HG03558 (cell line): ENCODE data around the gene AVEN.

Experiments
- ATAC-seq: cut with Tn5 transposase; IDR thresholded peaks from one replicate; pipeline ENCODE4 v1.9.1; 2021; ENCODE audit warnings: moderate number of reproducible peaks; ENCODE audit not compliant: unreplicated experiment; ENCODE audit errors: extremely low read depth

The AVEN gene

DNA sequence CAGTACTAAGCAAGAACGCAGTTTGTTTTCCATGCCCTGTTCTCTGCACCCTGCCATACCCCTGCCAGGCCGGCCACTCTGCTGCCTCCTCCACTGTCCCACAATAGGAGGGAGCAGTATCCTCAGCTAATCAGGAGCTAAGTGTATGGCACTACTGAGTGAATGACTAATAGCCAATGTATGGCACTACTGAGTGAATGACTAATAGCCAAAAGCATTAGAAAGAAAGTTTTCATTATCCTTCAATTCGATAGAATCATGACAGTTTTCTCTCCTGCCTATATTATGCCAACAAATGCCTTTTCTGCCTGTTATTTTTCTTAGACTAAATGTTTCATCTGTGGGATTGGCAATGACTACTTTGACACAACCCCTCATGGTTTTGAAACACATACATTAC, 178.2 kb downstream of the AVEN start:
- ATAC-seq: no peak

DNA sequence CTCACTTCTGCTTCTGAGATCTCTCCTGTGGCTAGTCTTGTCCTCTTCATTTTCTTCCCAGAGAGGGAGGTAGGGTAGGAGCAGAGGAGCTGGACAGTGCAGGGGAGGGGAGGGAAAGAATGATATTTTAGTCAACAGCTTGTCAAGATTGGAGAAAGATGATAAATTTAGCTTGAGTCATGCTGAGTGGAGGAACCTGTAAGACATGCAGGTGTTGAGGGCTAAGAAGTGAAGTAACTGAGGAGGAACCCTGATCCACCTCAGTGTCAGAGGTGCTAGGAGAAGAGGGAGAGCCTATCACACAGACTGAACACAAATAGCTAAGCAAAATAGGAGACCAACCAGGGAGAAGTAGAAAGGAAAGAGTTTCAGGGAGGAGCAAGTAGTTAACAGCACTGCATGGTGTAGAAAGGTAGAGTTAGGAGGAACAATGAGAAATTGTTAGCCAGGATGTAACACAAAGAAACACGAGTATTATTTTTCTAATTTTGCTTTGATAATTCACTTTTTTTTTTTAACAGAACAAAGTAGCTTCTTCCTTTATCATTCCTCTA, 178.9 kb downstream of the AVEN start:
- no peak for ATAC-seq

DNA sequence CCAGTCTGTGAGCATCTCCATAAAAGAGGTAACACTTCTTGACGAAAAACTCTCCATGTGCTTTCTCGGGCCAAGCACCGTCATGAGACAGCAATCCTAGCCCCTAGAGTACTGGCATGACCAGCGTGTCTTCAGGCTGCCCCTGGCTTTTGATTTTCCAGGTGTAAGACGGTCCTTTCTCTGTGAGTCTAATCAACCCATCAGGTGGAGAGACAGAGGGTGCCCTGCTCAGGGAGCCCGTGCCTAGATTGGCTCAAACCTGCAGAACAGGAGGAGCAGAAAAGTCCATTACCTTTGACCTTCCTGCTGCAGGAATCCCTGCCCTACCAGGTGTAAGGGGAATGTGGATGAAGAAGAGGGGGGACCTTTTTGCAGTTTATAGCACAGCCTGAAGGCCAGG, 180.2 kb downstream of the AVEN start:
- no peak for ATAC-seq

DNA sequence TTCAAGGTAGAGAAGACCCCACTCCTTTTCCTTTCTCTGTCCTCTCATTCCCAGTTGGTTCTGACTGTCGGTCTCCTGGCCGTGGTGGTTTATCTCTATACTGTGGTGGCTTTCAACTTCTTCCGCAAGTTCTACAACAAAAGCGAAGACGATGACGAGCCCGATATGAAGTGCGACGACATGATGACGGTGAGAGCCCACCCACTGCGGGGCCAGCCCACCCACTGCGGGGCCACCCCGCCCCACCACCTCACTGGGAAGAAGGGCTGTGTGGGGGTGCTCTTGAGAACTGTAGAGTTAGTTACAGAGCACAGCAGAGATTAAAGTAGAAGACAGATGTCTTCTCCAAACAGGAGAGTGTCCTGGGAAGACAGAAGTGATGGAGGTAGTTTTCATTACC, 181.3 kb downstream of the AVEN start:
- no peak for ATAC-seq

DNA sequence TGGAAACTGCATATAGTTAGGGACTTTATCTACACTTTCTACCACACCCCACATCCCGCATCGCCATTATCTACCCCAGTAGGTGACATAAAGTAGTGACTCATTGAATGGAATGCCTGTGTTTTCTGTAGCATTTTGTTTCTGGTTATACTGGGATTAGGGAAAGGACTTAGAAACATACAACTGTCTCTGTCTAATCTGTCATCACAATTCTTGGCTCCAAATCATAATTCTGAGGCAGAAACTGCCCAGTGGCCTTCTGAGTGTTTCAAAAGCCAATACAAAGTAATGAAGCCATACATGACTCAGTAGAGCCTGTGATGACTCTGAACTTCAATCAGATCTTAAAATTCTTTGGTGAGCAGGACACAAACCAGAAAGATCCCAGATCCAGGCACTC, 186.4 kb downstream of the AVEN start:
- ATAC-seq: no peak

DNA sequence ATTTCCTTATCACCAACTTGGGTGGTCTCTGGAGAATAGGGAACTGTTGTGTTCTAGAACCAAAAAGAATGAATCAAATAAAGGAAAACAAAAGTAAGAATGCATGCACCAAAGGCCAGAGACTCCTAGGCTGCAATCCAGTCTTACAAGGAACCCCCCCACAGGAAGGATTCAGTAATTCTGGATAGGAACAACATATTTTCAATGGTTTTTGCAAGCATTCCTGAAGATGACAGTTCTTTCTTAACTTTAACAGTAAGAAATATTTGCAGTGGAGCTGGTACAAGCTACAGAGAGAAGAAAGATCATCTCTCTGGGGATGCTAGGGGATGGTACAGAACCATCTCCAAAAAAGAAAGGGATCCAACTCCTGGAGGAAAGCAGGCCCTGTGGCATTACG, 186.9 kb downstream of the AVEN start:
- no peak for ATAC-seq

DNA sequence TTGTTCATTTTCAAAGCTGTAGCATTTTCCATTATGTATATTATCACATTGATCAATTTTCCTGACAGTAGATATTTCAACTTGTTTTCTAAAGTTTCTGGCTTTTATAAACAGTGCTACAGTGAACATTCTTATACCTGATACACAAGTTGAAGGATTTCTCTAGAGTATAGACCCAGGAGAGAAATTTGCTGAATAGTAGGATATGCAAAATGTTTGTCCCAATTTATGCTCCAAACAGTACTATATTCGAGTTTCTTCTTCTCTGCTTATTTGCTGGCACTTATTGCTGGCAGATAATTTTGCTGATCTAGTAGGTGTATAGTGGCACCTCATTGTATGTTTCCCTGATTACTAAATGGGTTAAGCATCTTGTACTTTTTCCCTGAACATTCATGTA, 187.9 kb downstream of the AVEN start:
- ATAC-seq: no peak

DNA sequence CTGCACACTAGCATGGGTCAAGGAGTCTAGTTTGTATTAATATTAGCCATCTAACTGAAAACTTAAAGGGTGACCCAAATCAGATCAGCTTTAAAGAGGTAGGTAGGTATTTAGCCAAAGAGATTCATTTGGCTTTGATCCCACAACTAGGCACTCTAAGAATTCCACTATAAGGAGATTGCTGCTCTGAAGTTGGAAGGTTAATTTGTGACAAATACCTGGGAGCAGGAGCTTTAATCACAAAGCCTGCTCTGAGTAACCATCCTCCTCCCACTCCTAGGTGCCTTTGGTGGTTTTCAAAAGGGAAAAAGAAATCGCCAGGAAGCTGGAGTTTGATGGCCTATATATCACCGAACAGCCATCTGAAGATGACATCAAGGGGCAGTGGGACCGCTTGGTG, 191.0 kb downstream of the AVEN start:
- ATAC-seq: no peak

DNA sequence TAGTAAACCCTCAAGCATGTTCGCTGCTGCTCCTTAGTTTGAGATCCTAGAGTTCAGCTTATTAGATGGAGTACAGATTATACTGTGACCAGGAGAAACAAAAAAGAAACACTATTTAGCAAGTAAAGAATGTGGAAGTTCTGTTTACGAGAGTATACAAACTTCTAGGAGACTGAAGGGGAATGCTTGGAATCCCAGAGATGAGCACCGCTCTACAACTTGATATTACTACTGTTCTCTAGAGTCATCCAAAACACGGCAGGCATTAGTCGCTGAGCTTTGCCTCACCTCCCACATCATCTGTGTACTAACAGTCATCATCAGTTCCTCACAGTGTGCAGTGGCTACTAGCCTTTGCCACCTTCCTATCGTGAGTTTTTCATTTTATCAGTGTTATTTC, 192.1 kb downstream of the AVEN start:
- ATAC-seq: no peak

DNA sequence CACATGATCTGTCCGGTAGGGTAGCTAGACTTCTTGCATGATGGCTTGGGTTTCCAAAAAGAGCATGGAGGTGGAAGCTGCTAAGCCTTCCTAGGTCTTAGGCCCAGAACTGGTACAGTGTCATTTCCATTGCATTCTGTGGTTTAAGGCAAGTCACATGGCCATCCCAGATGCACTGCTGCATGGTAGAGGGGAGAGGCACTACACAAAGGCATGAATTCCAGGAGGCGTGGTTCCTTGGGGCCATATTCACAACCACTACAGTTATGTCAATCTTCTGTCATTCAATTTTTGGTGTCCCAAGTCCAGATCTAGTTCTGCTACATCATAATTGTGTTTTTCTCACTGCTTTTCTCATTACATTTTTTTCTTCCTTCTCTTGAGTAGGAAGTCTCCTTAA, 192.9 kb downstream of the AVEN start:
- ATAC-seq: no peak

DNA sequence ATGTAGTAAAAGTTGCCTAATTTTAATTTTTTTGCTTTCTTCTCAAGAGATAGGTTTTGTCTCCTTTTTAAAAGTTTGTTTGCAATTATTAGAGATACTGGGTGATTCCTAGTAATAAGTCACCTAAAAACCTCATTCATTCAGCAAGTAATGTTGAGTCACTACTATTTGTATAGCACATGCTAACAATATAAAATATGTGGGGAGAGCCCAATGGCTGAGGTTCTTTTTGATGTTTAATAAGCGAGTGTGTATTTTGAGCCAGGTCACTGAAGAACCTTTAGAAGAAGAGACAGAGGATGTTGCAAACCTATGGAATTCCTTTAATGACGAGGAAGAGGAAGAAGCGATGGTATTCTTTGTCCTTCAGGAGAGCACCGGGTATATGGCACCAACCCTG, 194.4 kb downstream of the AVEN start:
- no peak for ATAC-seq

DNA sequence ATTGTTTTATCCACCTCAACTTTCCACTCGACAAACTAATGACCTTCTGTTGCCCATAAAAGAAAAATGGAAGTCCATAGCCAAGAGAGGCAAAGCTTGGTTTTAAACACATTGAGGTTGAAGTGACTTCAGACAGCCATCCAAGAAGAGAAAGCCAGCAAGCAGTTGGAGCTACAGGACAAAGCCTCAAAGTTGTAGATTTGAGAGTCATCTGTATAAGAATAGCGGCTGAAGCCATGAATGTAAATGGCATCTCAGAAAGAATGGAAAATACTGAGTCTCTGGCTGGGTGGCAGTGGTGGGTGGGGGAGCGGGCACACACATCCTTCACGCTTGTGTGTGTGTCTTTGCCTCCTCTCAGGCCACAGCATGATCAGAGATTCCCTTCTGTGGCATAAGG, 194.8 kb downstream of the AVEN start:
- ATAC-seq: no peak

DNA sequence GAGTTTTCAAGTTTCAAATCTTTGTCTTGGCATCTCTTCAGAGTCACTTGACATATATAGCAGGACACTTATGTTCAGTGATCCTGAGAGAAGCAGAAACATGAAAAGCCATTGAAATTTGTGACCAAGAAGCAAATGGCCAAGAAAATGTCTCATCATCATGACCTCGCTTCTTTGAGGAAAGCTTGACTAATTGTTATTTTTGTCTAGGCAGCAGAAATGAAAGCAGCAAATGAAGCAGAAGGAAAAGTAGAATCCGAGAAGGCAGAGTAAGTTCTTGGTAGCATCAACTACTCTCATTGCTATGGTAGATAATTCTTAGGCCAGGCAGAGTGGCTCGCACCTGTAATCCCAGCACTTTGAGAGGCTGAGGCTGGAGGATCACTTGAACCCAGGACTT, 198.4 kb downstream of the AVEN start:
- no peak for ATAC-seq

DNA sequence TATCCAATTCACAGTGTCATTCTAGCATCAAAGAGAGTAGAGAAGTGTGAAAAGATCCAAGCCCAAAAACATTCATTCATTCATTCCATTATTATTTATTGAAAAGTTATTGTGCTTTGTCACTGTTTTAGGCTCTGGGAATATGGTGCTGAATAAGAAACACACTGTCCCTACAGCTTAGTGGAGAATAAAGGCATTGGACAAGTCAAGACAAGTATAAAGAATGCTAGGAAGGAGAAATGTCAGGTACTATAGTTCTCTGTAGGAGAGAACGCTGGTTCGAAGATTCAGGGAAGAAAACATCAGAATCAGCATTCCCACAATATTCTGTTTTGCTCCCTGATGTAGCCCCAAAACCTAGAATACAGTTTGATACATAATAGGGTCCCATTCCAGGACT, 199.5 kb downstream of the AVEN start:
- no peak for ATAC-seq

DNA sequence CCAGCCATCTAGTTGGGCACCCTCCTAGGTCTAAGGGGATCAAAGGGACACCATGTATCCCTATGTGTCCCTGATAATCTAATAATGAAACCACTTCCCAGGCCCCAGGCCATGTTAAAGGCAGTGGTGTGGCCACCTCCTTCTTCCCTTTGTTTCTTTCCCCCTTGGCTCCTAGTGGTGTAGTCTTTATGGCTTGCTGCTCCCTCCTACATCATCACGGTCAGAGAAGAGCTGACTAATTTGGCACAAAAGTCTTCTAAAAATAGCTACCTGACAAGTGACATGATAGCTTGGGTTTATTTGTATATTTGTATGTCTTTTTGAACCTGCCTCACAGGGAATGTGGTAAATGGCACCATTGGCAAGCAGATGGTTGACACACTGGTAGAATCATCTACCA, 201.7 kb downstream of the AVEN start:
- no peak for ATAC-seq

DNA sequence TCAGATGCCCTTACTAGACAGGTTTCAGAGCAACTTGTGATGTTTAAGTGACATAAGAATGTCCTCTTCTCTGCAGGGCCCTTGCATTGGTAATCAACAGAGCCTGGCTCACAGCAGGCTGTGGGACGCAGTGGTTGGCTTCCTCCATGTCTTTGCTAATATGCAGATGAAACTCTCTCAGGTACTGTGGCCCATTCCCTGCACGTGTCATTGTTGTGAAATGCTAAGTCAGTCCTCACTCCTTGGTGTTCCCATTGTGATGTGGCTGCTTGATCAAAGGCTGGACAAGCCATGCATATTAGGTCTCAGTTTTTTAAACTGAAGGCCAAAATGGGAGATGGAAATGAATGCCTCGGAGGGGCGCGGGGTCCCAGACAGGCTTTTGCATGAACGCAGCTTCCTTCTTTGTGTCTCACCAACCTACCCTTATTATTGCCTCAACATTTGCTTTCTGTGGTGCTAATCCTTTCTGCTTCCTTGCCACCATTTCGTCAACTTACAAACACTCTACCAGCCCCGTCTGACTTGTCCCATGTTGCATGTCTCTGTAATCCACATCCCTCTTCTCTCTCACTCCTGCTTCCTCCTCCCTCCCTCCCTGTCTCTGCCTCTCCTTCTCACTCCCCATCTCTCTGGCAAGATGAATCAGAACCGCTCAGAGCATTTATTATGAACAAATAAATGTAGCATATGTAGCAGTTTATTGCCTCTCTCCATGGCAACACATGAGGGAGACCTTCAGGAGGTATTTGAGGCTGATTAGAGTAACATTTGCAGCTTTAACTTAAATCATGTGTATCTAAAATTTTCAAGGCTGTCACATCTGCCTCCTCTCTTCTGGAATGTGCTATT, 203.9 kb downstream of the AVEN start:
- ATAC-seq: no peak

DNA sequence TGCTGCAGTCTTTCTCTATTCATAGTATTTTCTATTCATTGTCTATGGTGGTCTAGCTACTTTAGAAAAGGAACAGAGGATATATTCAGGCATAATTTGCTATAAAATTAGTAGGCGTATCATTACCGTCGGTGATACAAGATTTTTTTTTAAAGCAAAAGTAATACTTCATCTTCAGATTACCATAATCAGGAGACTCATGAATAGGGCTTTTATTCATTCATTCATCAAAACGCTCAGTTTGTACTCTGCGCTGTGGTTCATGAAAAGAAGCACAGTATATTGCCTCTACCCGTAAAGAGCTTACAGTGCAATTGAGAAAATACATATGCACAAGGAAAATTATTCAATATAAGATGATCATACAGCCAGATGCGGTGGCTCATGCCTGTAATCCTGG, 207.4 kb downstream of the AVEN start:
- no peak for ATAC-seq

DNA sequence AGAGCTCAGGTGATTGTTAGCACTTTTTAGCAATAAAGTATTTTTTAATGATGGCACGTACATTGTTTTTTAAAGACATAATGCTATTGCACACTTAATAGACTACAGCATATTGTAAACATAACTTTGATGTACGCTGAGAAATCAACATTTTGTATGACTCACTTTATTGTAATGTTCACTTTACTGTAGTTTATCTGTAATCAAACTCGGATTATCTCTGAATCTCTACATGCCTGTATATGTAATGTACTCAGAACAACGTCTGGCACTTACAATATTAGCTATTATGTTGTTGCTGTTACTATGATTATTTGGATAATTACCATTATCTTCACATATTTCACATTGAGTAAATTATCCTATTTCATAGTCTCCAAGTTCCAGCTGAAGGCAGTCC, 208.7 kb downstream of the AVEN start:
- no peak for ATAC-seq

DNA sequence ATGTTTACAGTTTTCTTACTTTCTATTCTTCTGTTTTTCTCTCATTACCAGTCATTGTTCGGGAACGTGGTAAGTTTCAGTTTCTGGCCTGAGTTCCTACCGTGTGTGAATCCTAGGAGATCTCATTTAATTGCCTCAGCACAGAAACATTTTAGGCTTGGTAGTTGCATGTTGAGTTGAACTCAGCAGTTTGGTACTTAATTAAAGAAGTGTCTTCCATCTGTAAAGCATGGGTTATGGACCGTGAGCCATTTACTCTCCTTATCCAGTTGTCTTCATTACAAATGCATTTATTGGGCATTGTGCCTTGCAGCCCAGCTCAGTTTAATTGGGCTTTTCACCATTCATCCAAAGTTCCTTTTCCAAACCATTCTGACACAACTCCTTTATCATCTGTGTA, 212.8 kb downstream of the AVEN start:
- ATAC-seq: no peak

DNA sequence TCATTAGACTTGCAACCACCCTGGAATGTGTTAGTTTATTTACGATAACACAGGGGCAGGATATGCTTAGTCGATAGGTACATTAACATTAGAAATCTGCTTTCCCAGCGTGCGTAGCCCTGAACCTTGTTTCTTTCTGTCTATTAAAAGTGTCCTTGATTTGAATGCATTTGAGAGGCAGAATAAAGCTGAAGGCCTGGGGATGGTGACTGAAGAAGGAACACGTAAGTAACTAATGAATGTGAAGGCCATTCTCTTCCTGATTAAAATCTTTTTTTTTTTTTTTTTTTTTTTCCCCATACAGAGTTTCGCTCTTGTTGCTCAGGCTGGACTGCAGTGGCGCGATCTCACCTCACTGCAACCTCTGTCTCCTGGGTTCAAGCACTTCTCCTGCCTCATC, 213.6 kb downstream of the AVEN start:
- no peak for ATAC-seq

DNA sequence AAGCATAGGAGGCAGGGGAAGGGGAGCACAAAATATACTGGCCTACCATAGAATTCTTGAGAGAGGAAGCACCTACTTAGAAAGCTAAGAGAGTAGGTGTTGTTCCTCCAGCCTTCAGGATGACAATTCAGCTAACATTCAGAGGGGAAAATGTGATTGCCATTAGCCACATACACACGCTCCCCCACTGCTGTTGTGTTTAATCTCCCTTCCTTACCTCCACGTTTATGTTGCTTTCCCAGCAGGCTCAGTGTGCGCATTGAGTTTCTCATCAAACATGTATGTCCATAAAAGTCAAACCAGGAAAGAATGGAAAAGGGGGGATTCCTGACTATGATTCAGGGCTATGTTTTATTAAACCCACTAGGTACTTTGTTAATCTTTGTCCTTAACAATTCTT, 215.9 kb downstream of the AVEN start:
- no peak for ATAC-seq

DNA sequence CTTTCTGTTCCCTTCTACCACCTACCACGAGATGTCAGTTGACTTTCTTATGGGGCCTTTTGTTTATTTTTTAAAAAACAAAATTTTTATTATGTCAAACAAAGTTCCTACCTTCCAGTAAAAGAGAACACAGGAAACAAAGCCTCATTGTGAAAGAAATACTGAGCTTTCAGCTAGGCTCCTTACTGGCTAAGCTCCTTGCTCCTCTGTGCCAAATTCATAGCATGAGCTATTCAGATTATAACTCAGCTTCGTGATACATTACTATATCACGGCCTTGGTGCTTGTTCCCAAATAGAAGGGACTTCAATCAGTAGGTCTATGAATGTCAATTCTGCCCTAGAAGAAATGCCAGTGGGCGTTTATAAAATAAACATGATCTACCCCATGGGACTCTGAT, 216.5 kb downstream of the AVEN start:
- ATAC-seq: no peak
